ENCODE results near the gene CEP170B. TPM values are rescaled to one million over a fixed set of nuclear protein-coding genes. Genes with fewer than 3 reads are reported as not detected.

The CEP170B gene
- total and polyA plus RNA-seq, 2 donors (not counting 1 experiment from before 2014, with no cell fraction given), result 0.16 to 0.59 TPM

DNA sequence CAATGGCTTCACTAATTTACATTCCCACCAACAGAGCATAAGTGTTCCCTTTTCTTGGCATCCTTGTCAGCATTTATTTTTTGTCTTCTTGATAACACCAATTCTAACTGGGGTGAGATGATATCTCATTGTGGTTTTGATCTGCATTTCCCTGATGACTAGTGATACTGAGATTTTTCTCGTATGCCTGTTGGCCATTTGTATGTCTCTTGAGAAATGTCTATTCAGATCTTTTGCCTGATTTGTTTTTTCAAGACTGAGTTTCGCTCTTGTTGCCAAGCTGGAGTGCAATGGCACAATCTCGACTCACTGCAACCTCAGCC is 54.9 kb downstream of the CEP170B start:
- no peaks in the 10 kb centered on the region for H3K36me3 ChIP-seq (replicated peaks in 1 of 2; ENCODE audit: control extremely low read depth in 1 of 2, control insufficient read depth in 1 of 2, extremely low read depth in 1 of 2, insufficient read depth in 2 of 2, low read length in 1 of 2)
- no peak overlapping the region for H2AFZ ChIP-seq (ENCODE audit: insufficient read depth, low read depth, low read length, poor library complexity, severe bottlenecking)
- peaks cover 0 to 11% (median 0%) of the 10 kb centered on the region in 3 donors for H3K9me3 ChIP-seq (ENCODE audit: control extremely low read depth in 1 of 3, control insufficient read depth in 2 of 3, insufficient read depth in 1 of 3, low read length in 2 of 3)
- H3K4me3 Mint-ChIP-seq, result no peak overlapping the region
- CTCF ChIA-PET, result no interaction called here
- peaks cover 41% of the 10 kb centered on the region for H3K4me1 Mint-ChIP-seq
- TF ChIP-seq EZH2 (IDR thresholded peaks at IDR 0.05; ENCODE audit: borderline replicate concordance, insufficient read depth, low read depth, low read length, poor library complexity, severe bottlenecking), result no peak
- TF ChIP-seq, protein P1, sequence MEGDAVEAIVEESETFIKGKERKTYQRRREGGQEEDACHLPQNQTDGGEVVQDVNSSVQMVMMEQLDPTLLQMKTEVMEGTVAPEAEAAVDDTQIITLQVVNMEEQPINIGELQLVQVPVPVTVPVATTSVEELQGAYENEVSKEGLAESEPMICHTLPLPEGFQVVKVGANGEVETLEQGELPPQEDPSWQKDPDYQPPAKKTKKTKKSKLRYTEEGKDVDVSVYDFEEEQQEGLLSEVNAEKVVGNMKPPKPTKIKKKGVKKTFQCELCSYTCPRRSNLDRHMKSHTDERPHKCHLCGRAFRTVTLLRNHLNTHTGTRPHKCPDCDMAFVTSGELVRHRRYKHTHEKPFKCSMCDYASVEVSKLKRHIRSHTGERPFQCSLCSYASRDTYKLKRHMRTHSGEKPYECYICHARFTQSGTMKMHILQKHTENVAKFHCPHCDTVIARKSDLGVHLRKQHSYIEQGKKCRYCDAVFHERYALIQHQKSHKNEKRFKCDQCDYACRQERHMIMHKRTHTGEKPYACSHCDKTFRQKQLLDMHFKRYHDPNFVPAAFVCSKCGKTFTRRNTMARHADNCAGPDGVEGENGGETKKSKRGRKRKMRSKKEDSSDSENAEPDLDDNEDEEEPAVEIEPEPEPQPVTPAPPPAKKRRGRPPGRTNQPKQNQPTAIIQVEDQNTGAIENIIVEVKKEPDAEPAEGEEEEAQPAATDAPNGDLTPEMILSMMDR (IDR thresholded peaks at IDR 0.05), result no peak
- H3K27ac Mint-ChIP-seq, result no peak overlapping the region
- peaks cover 3% of the 10 kb centered on the region for H3K79me2 ChIP-seq (ENCODE audit: control insufficient read depth, insufficient read depth, low read length)
- no peak for DNase-seq
- no peaks in the 10 kb centered on the region for H3K27me3 Mint-ChIP-seq
- H3K4me1 ChIP-seq (ENCODE audit: control insufficient read depth in 2 of 2, insufficient read depth in 2 of 2, low read length in 2 of 2), result peaks cover 24 to 25% of the 10 kb centered on the region in 2 donors
- WGBS (ENCODE audit: insufficient coverage), result 35% methylated on average over 2 of the region's 3 CpGs
- H3K9me3 Mint-ChIP-seq (ENCODE audit: insufficient read depth), result no peaks in the 10 kb centered on the region
- POLR2A ChIA-PET, result no interaction called here
- intact Hi-C loops (cut with micrococcal nuclease), result no loop called here
- ATAC-seq (ENCODE audit: low read depth), result no peak
- no peaks in the 10 kb centered on the region for H4K20me1 ChIP-seq (ENCODE audit: control insufficient read depth, insufficient read depth, low read length, poor library complexity, severe bottlenecking)
- no peak overlapping the region for H3K4me3 ChIP-seq (ENCODE audit: control extremely low read depth in 1 of 5, extremely low read depth in 1 of 5, insufficient read depth in 1 of 5, low read depth in 2 of 5, low read length in 4 of 5)
- no peak overlapping the region for H3K27ac ChIP-seq (ENCODE audit: low read length in 2 of 2)
- H3K4me2 ChIP-seq (replicated peaks; ENCODE audit: low read depth, low read length, poor library complexity, severe bottlenecking), result no peak overlapping the region
- H3K27me3 ChIP-seq (replicated peaks in 1 of 4; ENCODE audit: control extremely low read depth in 1 of 4, control insufficient read depth in 3 of 4, insufficient read depth in 4 of 4, low read length in 3 of 4), result no peaks in the 10 kb centered on the region
- no peak overlapping the region for H3K9ac ChIP-seq (ENCODE audit: low read length)

DNA sequence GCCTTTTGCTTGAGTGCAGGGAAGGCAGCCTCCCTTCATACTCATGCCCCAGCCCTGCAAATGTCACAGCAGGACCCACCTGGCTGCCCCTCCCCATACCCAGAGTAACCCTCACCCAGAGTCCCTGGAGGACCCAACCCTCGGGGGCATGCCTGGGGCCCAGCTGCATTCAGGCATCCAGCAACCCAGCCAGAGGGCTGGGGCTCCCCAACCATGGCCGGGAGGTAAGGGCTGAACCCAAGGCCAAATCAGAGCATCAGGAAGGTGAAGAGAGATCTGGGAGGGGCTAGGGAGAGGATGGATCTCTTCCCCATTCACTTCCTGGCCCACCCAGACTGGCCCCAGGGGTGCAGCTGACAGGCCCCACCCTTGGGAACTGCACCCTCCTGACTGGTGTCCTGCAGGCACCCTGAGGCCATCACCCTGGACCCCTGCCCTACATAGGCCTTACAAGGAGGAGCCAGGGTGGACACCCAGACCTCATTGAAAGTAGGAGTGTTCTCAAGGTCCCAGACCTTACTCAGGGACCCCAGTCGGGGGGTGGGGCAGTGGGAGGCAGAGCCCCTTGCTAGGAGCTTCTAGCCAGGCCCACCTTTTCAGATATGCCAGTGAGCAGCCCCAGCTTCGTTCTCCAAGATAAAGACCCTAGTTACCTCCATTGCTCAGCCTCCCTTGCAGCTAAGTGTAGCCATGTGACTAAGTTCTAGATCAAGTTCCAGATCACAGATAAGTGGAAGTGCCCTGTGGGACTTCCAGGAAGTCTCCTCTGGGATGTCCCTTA is 58.8 kb downstream of the CEP170B start:
- H3K9me3 Mint-ChIP-seq (ENCODE audit: insufficient read depth), result no peaks in the 10 kb centered on the region
- Histone ChIP-seq H3K36me3 (replicated peaks in 1 of 2; ENCODE audit: control extremely low read depth in 1 of 2, control insufficient read depth in 1 of 2, extremely low read depth in 1 of 2, insufficient read depth in 2 of 2, low read length in 1 of 2) (peaks cover 0 to 16% of the 10 kb centered on the region in 2 experiments), H3K9me3 (ENCODE audit: control extremely low read depth in 1 of 3, control insufficient read depth in 2 of 3, insufficient read depth in 1 of 3, low read length in 2 of 3) (peaks cover 0 to 11% (median 0%) of the 10 kb centered on the region in 3 donors), H2AFZ (ENCODE audit: insufficient read depth, low read depth, low read length, poor library complexity, severe bottlenecking) (no peak overlapping the region), H3K79me2 (ENCODE audit: control insufficient read depth, insufficient read depth, low read length) (peaks cover 40% of the 10 kb centered on the region), H3K4me3 (ENCODE audit: control extremely low read depth in 1 of 5, extremely low read depth in 1 of 5, insufficient read depth in 1 of 5, low read depth in 2 of 5, low read length in 4 of 5) (peak overlapping the region in 2 of 5 experiments; percentile 53 to 74), H3K9ac (ENCODE audit: low read length) (peak overlapping the region; percentile 73), H4K20me1 (ENCODE audit: control insufficient read depth, insufficient read depth, low read length, poor library complexity, severe bottlenecking) (peaks cover 22% of the 10 kb centered on the region), H3K4me2 (replicated peaks; ENCODE audit: low read depth, low read length, poor library complexity, severe bottlenecking) (peak overlapping the region; percentile 97), H3K27me3 (replicated peaks in 1 of 4; ENCODE audit: control extremely low read depth in 1 of 4, control insufficient read depth in 3 of 4, insufficient read depth in 4 of 4, low read length in 3 of 4) (no peaks in the 10 kb centered on the region), H3K4me1 (ENCODE audit: control insufficient read depth in 2 of 2, insufficient read depth in 2 of 2, low read length in 2 of 2) (peaks cover 52 to 60% of the 10 kb centered on the region in 2 donors), H3K27ac (ENCODE audit: low read length in 2 of 2) (peak overlapping the region; percentile 81 to 84)
- peaks cover 71% of the 10 kb centered on the region for H3K4me1 Mint-ChIP-seq
- peak overlapping the region; percentile 89 for H3K27ac Mint-ChIP-seq
- intact Hi-C loops (cut with micrococcal nuclease), result loop anchor here (1.0 kb wide), 1 partner anchor 9 kb away; no protein-coding TSS in a partner anchor
- ATAC-seq (ENCODE audit: low read depth) (peak; percentile 42), DNase-seq (peak; percentile 52)
- H3K27me3 Mint-ChIP-seq, result no peaks in the 10 kb centered on the region
- CTCF ChIA-PET, result interaction anchor here (0.7 to 2.5 kb wide), 7 partner anchors 10 to 155 kb away, joined by 3 to 17 read pairs (median 4); no protein-coding TSS in a partner anchor
- peak overlapping the region; percentile 86 for H3K4me3 Mint-ChIP-seq
- POLR2A ChIA-PET, result interaction anchor here (0.7 to 1.1 kb wide), 2 partner anchors 61 to 172 kb away, joined by 3 to 4 read pairs; no protein-coding TSS in a partner anchor
- 75% methylated on average over 2 of the region's 4 CpGs for WGBS (ENCODE audit: insufficient coverage)
- TF ChIP-seq EZH2 (IDR thresholded peaks at IDR 0.05; ENCODE audit: borderline replicate concordance, insufficient read depth, low read depth, low read length, poor library complexity, severe bottlenecking), result no peak
- TF ChIP-seq, protein P1 (IDR thresholded peaks at IDR 0.05), result no peak
